GM23338 (cell line): Measurements from ENCODE around the gene UBA1.

ENCODE experiments used
- CREB1 ChIP-seq: fragments of 250-450 bp; sonication (Bioruptor Pico); IDR thresholded peaks from 2 replicates; pipeline ENCODE4 v1.5.0; 2020; ENCODE audit warnings: low read depth, mild to moderate bottlenecking, moderate library complexity
- EZH2 ChIP-seq: fragments of 200-600 bp; sonication (generic); IDR thresholded peaks from one replicate; pipeline ENCODE4 v1.8.0; 2017; ENCODE audit warnings: antibody characterized with exemption, mild to moderate bottlenecking, low read depth; ENCODE audit not compliant: unreplicated experiment
- EZH2phosphoT487 ChIP-seq: fragments of 200-600 bp; sonication (generic); IDR thresholded peaks from one replicate; pipeline ENCODE4 v1.8.1; 2018; ENCODE audit warnings: antibody characterized with exemption; ENCODE audit not compliant: unreplicated experiment
- JUNB ChIP-seq: IDR thresholded peaks from one replicate; pipeline ENCODE4 v1.6.1; 2016; ENCODE audit warnings: antibody characterized with exemption; ENCODE audit not compliant: unreplicated experiment
- NANOG ChIP-seq: IDR thresholded peaks from 2 replicates; pipeline ENCODE4 v1.6.1; 2016; ENCODE audit warnings: antibody characterized with exemption, borderline replicate concordance
- POLR2AphosphoS5 ChIP-seq: IDR thresholded peaks from 2 replicates; pipeline ENCODE4 v1.6.1; 2016; ENCODE audit warnings: antibody characterized with exemption, low read depth
- ZNF114 ChIP-seq: fragments of 250-450 bp; sonication (Bioruptor Pico); IDR thresholded peaks from 2 replicates; pipeline ENCODE4 v1.5.0; 2020; ENCODE audit warnings: mild to moderate bottlenecking, moderate library complexity
- ZNF331 ChIP-seq: fragments of 250-450 bp; sonication (Bioruptor Pico); IDR thresholded peaks from 2 replicates; pipeline ENCODE4 v1.5.0; 2020; ENCODE audit warnings: low read depth, mild to moderate bottlenecking, moderate library complexity
- TF ChIP-seq, protein P1 (sequence below), 2 experiments: fragments of 200-600 bp in 1 of 2; sonication (generic) in 1 of 2; conservative IDR thresholded peaks; 2 replicates each; pipeline versions ENCODE4 v1.5.1 to v1.6.1; 2016 to 2017; ENCODE audit warnings: antibody characterized with exemption in 2 of 2, low read depth in 2 of 2, mild to moderate bottlenecking in 2 of 2, moderate library complexity in 1 of 2
- TF ChIP-seq, protein P2 (sequence below): IDR thresholded peaks from one replicate; pipeline ENCODE4 v1.6.1; 2018; ENCODE audit warnings: antibody characterized with exemption; ENCODE audit not compliant: unreplicated experiment
- TF ChIP-seq, protein P3 (sequence below): IDR thresholded peaks from 2 replicates; pipeline ENCODE4 v1.6.1; 2016; ENCODE audit warnings: antibody characterized with exemption

DNA sequence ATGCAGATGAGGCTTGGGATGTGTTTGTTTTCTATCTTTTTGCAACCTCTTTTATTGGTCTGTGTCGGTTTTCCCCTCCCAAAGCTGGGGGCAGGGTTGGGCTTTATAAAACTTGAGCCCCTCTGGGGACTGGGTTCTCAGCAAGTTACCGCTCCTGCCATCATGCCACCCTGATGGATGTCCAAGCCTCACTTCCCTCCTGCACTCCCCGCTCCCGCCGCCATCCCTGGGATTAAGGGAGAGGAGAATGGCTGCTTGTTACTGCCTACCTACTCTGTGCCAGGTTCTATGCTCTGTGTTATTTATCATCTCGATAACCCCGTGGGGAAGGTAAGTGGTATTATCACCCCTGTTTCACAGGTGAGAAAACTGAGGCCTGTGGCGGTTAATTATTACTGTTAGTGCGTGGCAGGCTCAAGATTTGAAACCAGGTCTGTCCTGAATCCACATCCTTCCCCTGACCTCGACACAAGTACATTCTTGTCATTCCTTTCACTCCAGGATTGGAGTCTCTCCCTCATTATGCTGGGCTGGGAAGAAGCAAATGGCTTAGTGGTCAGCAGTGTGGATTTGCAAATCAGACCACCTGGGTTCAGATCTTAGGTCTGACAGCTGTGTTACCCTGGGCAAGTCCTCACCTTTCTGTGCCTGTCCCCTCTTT lies 4.5 kb downstream of the UBA1 start:
- TF ChIP-seq, protein P1, sequence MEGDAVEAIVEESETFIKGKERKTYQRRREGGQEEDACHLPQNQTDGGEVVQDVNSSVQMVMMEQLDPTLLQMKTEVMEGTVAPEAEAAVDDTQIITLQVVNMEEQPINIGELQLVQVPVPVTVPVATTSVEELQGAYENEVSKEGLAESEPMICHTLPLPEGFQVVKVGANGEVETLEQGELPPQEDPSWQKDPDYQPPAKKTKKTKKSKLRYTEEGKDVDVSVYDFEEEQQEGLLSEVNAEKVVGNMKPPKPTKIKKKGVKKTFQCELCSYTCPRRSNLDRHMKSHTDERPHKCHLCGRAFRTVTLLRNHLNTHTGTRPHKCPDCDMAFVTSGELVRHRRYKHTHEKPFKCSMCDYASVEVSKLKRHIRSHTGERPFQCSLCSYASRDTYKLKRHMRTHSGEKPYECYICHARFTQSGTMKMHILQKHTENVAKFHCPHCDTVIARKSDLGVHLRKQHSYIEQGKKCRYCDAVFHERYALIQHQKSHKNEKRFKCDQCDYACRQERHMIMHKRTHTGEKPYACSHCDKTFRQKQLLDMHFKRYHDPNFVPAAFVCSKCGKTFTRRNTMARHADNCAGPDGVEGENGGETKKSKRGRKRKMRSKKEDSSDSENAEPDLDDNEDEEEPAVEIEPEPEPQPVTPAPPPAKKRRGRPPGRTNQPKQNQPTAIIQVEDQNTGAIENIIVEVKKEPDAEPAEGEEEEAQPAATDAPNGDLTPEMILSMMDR (conservative IDR thresholded peaks at IDR 0.05; ENCODE audit: low read depth in 2 of 2) = no peak
- TF ChIP-seq EZH2phosphoT487 = no peak
- no peak for TF ChIP-seq CREB1 (CRISPR knock-in tag)
- no peak for TF ChIP-seq POLR2AphosphoS5
- TF ChIP-seq EZH2 = no peak
- TF ChIP-seq ZNF114 = no peak
- TF ChIP-seq ZNF331 = no peak
- TF ChIP-seq, protein P2, sequence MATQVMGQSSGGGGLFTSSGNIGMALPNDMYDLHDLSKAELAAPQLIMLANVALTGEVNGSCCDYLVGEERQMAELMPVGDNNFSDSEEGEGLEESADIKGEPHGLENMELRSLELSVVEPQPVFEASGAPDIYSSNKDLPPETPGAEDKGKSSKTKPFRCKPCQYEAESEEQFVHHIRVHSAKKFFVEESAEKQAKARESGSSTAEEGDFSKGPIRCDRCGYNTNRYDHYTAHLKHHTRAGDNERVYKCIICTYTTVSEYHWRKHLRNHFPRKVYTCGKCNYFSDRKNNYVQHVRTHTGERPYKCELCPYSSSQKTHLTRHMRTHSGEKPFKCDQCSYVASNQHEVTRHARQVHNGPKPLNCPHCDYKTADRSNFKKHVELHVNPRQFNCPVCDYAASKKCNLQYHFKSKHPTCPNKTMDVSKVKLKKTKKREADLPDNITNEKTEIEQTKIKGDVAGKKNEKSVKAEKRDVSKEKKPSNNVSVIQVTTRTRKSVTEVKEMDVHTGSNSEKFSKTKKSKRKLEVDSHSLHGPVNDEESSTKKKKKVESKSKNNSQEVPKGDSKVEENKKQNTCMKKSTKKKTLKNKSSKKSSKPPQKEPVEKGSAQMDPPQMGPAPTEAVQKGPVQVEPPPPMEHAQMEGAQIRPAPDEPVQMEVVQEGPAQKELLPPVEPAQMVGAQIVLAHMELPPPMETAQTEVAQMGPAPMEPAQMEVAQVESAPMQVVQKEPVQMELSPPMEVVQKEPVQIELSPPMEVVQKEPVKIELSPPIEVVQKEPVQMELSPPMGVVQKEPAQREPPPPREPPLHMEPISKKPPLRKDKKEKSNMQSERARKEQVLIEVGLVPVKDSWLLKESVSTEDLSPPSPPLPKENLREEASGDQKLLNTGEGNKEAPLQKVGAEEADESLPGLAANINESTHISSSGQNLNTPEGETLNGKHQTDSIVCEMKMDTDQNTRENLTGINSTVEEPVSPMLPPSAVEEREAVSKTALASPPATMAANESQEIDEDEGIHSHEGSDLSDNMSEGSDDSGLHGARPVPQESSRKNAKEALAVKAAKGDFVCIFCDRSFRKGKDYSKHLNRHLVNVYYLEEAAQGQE = no peak
- TF ChIP-seq, protein P3, sequence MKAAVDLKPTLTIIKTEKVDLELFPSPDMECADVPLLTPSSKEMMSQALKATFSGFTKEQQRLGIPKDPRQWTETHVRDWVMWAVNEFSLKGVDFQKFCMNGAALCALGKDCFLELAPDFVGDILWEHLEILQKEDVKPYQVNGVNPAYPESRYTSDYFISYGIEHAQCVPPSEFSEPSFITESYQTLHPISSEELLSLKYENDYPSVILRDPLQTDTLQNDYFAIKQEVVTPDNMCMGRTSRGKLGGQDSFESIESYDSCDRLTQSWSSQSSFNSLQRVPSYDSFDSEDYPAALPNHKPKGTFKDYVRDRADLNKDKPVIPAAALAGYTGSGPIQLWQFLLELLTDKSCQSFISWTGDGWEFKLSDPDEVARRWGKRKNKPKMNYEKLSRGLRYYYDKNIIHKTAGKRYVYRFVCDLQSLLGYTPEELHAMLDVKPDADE = no peak
- no peak for TF ChIP-seq JUNB
- no peak for TF ChIP-seq NANOG
